Measurements from ENCODE around the gene TMC4.

Gene TMC4

DNA sequence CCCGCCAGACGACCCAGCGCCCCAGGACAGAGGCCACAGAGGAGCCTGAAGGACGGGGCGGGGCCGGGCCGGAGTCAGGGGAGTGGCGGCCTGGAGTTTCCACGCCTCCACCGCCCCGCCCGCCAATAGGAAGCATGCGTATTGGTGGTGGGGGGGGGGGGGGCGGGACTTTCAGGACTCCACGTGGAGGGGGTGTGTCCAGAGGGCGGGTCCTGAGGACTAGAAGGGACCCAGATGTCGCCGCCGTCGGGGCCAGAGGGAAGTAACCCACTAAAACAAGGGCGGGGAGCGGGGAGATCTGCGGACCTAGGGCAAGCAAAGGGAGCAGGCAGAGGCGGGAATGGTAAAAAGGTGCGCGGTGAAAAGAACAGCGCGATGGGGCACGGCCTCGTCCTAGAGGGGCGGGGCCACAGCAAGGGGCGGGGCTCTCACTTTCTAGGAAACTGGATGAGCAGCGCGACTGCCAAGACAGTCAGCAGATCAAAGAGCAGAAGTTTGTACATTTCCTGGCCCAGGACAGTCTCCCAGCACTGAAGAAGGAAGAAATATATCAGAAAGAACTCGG lies 10.6 kb downstream of the TMC4 start:
- Histone ChIP-seq H3K36me3 (ENCODE audit: control insufficient read depth, insufficient read depth, low read length) (peaks cover 5% of the 10 kb centered on the region), H3K9me3 (ENCODE audit: control insufficient read depth, insufficient read depth, low read length) (no peaks in the 10 kb centered on the region), H3K4me3 (ENCODE audit: low read depth, low read length) (peak overlapping the region; percentile 74), H3K9ac (ENCODE audit: low read depth, low read length) (no peak overlapping the region), H3K4me1 (ENCODE audit: control insufficient read depth, insufficient read depth, low read length) (peaks cover 14% of the 10 kb centered on the region; the same call in 1 of the 2 replicates), H3K27ac (ENCODE audit: low read depth, low read length) (no peak overlapping the region), H3K27me3 (ENCODE audit: control insufficient read depth, insufficient read depth, low read length) (peaks cover 6% of the 10 kb centered on the region)

DNA sequence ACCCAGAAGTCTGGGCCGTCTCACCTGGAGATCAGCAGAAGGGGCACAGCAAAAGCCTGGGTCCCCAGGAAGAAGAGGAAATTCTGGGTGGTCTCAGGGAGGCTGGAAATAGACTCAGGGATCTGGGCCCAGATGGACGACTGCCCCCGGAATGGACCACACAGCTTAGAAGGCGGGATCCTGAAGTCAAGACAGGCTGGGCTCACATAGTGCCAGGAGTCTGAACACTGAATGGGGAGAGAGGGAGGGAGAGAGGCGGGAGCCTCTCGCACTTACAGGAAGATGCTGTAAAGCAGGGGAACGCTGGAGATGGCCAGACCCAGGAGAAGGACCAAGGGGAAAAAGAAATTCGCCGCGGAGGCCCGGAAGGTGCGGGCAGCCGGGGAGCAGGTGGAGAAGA lies 12.1 kb downstream of the TMC4 start:
- Histone ChIP-seq H3K27me3 (ENCODE audit: control insufficient read depth, insufficient read depth, low read length) (peaks cover 6% of the 10 kb centered on the region), H3K36me3 (ENCODE audit: control insufficient read depth, insufficient read depth, low read length) (peaks cover 19% of the 10 kb centered on the region), H3K4me1 (ENCODE audit: control insufficient read depth, insufficient read depth, low read length) (peaks cover 14% of the 10 kb centered on the region; the same call in 1 of the 2 replicates), H3K9ac (ENCODE audit: low read depth, low read length) (peak overlapping the region; percentile 58; the same call in 1 of the 2 replicates), H3K9me3 (ENCODE audit: control insufficient read depth, insufficient read depth, low read length) (no peaks in the 10 kb centered on the region), H3K4me3 (ENCODE audit: low read depth, low read length) (peak overlapping the region; percentile 82), H3K27ac (ENCODE audit: low read depth, low read length) (no peak overlapping the region)

DNA sequence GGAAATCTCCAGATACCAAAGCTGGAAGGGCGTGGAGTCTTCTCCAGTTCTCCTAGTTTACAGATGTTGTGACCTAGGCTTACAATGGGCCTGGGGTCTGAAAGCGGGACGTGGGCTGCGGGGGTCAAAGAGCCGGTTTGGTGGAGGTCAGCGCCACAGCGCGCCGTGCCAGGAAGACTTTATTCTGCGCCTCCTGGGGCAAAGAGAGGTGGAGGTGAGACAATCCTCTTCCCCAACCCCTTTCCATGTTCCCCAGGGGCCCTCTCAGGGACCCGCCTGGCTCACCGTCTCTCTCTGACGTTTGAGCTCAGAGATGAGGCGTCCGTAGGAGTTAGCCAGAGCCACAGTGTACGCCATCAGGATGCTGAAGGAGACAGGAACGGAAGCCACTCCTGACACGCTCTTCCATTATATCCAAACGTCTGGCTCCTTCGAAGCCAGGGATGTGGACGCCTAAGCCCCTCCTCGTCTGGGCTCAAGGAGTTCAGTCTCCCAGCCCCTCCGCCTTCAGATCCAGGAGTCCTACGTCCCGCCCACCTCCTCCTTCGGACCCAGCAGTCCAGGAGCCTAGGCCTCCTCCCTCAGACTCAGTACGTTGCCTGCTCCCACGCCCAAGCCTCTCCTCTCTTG lies 12.7 kb downstream of the TMC4 start:
- Histone ChIP-seq H3K27me3 (ENCODE audit: control insufficient read depth, insufficient read depth, low read length) (peaks cover 6% of the 10 kb centered on the region), H3K9ac (ENCODE audit: low read depth, low read length) (peak overlapping the region; percentile 58), H3K27ac (ENCODE audit: low read depth, low read length) (peak overlapping the region; percentile 80), H3K9me3 (ENCODE audit: control insufficient read depth, insufficient read depth, low read length) (no peaks in the 10 kb centered on the region), H3K36me3 (ENCODE audit: control insufficient read depth, insufficient read depth, low read length) (peaks cover 24% of the 10 kb centered on the region), H3K4me1 (ENCODE audit: control insufficient read depth, insufficient read depth, low read length) (peaks cover 14% of the 10 kb centered on the region; the same call in 1 of the 2 replicates), H3K4me3 (ENCODE audit: low read depth, low read length) (peak overlapping the region; percentile 82)

DNA sequence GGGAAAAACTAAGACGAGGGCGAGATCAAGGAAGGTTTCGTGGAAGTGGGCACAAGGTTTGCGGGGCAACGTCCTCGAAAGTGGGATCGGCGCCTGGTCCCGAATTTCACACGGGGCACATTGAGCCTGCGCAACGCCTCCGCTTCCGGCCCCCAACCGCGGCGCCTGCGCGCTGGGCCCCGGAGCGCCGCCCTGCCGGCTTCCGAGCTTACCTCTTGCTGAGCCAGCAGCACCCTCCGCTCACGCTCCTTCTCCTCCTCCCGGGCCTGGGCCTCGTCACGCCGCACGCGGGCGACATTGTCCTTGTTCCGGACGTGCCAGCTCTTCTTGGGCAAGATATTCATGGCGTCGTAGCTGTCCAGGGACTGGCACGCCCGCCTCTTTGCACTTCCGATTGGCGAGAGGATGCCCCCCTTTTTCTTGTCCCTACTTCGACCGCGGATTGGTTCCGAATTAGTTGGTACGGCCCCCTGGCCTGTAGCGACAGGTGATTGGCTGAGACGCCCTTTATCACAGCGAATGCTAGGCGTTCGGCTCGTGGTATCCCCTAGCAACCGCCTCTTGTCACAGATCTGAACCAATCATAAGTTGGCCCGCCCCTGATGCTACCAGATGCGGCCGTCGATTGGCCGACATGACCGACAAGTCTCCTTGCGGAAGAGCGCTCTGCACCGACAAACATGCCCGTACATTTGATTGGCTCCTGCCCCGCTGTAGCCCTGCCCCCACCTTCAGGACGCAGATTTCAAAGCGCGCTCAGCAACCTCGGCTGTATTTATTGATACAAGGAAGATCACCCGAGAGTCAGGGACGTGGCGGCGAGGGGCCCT lies 13.4 kb downstream of the TMC4 start, which contains the start of gene LENG1:
Gene LENG1, minus strand, starts transcription at position 370 of the 830 bp plus-strand sequence. Its CDS starts 26 bp downstream, at position 344.
- Histone ChIP-seq H3K4me1 (ENCODE audit: control insufficient read depth, insufficient read depth, low read length) (peaks cover 14% of the 10 kb centered on the region; the same call in 1 of the 2 replicates), H3K9me3 (ENCODE audit: control insufficient read depth, insufficient read depth, low read length) (no peaks in the 10 kb centered on the region), H3K9ac (ENCODE audit: low read depth, low read length) (peak within 1 kb of the TSS; percentile 82), H3K27ac (ENCODE audit: low read depth, low read length) (peak within 1 kb of the TSS; percentile 93), H3K4me3 (ENCODE audit: low read depth, low read length) (peak within 1 kb of the TSS; percentile 86), H3K27me3 (ENCODE audit: control insufficient read depth, insufficient read depth, low read length) (peaks cover 6% of the 10 kb centered on the region), H3K36me3 (ENCODE audit: control insufficient read depth, insufficient read depth, low read length) (peaks cover 31% of the 10 kb centered on the region)

DNA sequence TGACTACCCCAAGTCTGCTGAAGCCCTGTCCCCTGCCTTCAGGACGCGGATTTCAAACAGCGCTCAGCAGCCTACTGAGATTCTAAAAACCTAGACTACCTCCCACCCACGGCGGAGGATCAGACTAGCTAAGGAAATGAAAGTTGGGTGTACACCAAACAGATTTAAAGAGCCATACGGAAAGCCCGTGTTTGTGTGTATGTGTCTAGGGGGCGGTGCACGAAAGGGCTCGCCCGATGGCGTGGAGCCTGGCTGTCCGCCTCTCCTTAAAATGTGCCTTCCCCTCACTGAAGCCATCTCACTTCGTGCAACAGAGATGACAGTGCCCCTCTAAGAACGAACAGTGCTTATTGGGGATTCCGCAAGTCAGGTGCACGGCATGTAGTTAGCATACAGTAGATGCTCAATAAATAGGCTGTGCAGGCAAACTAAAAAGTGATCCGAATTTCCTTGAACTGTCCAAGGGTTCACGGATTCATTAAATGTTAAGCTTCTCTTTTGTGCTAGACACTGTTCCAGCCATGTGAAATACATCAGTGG lies 14.1 kb downstream of the TMC4 start:
- H3K9ac ChIP-seq (ENCODE audit: low read depth, low read length), result peak overlapping the region; percentile 82
- H3K27me3 ChIP-seq (ENCODE audit: control insufficient read depth, insufficient read depth, low read length), result peaks cover 6% of the 10 kb centered on the region
- H3K27ac ChIP-seq (ENCODE audit: low read depth, low read length), result peak overlapping the region; percentile 93
- peaks cover 14% of the 10 kb centered on the region; the same call in 1 of the 2 replicates for H3K4me1 ChIP-seq (ENCODE audit: control insufficient read depth, insufficient read depth, low read length)
- no peaks in the 10 kb centered on the region for H3K9me3 ChIP-seq (ENCODE audit: control insufficient read depth, insufficient read depth, low read length)
- peaks cover 38% of the 10 kb centered on the region for H3K36me3 ChIP-seq (ENCODE audit: control insufficient read depth, insufficient read depth, low read length)
- peak overlapping the region; percentile 86 for H3K4me3 ChIP-seq (ENCODE audit: low read depth, low read length)

DNA sequence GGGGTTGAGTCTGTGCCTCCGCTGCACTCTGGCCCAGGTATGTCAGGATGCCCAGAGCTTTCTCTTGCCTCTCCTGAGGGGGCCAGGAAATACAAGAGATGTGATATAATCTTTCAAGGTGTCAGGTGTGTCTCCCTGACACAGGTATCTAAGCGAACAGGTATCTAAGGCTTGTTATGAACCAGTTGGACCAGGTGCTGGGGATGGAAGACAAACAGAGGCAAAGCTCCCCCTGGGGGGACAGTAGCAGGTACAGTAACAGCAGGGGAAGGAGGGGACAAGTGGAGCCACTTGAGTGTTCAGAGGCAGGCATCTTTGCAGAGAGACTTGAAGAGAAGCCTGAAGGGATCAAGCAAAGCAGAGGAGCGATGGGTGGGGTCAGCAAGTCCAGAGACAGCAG lies 16.0 kb downstream of the TMC4 start:
- peaks cover 57% of the 10 kb centered on the region for H3K36me3 ChIP-seq (ENCODE audit: control insufficient read depth, insufficient read depth, low read length)
- H3K9me3 ChIP-seq (ENCODE audit: control insufficient read depth, insufficient read depth, low read length), result no peaks in the 10 kb centered on the region
- H3K9ac ChIP-seq (ENCODE audit: low read depth, low read length), result no peak overlapping the region

DNA sequence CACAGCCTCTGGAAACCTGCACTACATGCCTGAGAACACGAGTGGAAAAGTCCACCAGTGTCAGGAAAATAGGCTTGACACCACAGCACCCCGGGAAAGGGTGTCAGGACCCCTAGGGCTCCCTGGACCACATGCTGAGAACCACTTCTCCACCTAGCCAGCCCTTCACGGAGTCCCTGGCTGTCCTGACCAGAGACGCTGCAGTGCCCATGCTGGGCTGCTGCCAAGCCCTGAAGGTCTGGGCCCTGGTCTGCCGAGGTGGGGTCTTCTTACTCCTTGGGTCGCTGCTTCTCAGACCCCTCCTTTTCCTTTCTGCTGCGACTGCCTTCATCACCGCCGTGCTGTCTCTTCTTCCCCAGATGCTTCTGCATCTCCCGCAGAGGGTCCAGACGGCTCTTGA lies 16.5 kb downstream of the TMC4 start:
- H3K4me3 ChIP-seq (ENCODE audit: low read depth, low read length), result no peak overlapping the region
- H3K36me3 ChIP-seq (ENCODE audit: control insufficient read depth, insufficient read depth, low read length), result peaks cover 61% of the 10 kb centered on the region
- H3K27me3 ChIP-seq (ENCODE audit: control insufficient read depth, insufficient read depth, low read length), result no peaks in the 10 kb centered on the region
- H3K27ac ChIP-seq (ENCODE audit: low read depth, low read length), result no peak overlapping the region
- no peaks in the 10 kb centered on the region for H3K9me3 ChIP-seq (ENCODE audit: control insufficient read depth, insufficient read depth, low read length)
- no peak overlapping the region for H3K9ac ChIP-seq (ENCODE audit: low read depth, low read length)
- 0 out of 2 replicates have a peak, but pooled peaks cover 7% of the 10 kb centered on the region for H3K4me1 ChIP-seq (ENCODE audit: control insufficient read depth, insufficient read depth, low read length)

More for the DNA sequence above, 16.0 kb downstream of the TMC4 start:
- 0 out of 2 replicates have a peak, but pooled peaks cover 9% of the 10 kb centered on the region for H3K4me1 ChIP-seq (ENCODE audit: control insufficient read depth, insufficient read depth, low read length)
- H3K4me3 ChIP-seq (ENCODE audit: low read depth, low read length), result no peak overlapping the region
- no peaks in the 10 kb centered on the region for H3K27me3 ChIP-seq (ENCODE audit: control insufficient read depth, insufficient read depth, low read length)
- H3K27ac ChIP-seq (ENCODE audit: low read depth, low read length), result no peak overlapping the region

DNA sequence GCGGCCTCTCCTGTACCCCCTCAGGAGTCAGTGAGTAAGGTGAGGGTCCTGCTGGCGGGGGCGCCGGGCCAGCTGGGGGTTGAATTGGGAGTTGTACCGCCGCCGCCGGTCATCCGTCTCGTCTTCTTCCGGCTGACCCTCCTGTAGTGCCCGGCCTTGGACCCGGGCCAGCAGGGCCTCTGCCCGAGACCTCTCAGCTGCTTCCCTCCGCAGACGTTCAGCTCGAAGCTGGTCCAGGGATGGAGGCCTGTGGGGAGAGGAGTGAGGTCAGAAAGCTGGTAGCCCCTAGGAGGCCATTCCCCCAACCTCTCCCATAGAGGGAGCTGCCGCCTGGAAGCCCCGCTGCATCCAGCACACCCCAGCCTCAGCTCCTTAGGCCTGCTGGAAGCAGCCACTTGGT lies 17.3 kb downstream of the TMC4 start:
- no peaks in the 10 kb centered on the region for H3K9me3 ChIP-seq (ENCODE audit: control insufficient read depth, insufficient read depth, low read length)
- 0 out of 2 replicates have a peak, but pooled peaks cover 4% of the 10 kb centered on the region for H3K4me1 ChIP-seq (ENCODE audit: control insufficient read depth, insufficient read depth, low read length)
- H3K36me3 ChIP-seq (ENCODE audit: control insufficient read depth, insufficient read depth, low read length), result peaks cover 67% of the 10 kb centered on the region
- H3K27me3 ChIP-seq (ENCODE audit: control insufficient read depth, insufficient read depth, low read length), result no peaks in the 10 kb centered on the region
- no peak overlapping the region for H3K4me3 ChIP-seq (ENCODE audit: low read depth, low read length)
- H3K9ac ChIP-seq (ENCODE audit: low read depth, low read length), result no peak overlapping the region
- no peak overlapping the region for H3K27ac ChIP-seq (ENCODE audit: low read depth, low read length)

DNA sequence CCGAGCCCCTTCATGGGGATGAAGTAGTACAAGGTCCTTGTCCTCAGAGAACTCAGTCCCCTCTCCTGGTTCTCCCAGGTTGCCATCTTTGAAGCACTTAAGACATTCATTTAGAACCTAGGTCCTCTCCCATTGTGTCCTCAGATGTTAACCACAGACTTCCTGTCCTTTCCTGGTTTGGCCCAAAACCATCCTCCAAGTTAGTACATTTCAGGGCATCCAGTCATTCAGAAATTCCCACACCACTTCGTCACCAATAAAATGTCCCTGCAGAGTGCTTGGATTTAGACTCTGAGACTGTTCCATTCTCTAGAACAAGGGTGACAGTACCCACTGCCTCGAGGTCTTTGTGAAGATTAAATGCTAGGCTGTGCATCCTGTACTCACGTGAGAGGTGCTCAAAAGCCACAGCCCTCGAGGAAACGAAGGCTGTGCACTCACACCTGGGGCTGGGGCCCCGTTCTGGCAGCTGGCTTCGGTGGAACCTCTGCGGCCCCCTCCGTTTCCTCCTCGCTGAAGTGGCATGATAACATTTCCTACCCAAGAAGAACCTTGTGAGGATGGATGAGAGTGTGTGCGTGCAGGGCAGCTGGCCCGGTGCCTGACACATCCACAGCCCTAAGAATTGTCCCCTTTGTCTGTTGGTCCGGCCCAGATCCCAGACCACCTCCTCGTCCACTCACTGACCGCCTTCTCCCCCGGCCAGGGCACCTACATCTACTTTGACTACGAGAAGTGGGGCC lies 18.2 kb downstream of the TMC4 start:
- Histone ChIP-seq H3K4me1 (ENCODE audit: control insufficient read depth, insufficient read depth, low read length) (no peaks in the 10 kb centered on the region), H3K9ac (ENCODE audit: low read depth, low read length) (no peak overlapping the region), H3K27me3 (ENCODE audit: control insufficient read depth, insufficient read depth, low read length) (no peaks in the 10 kb centered on the region), H3K9me3 (ENCODE audit: control insufficient read depth, insufficient read depth, low read length) (no peaks in the 10 kb centered on the region), H3K27ac (ENCODE audit: low read depth, low read length) (no peak overlapping the region), H3K36me3 (ENCODE audit: control insufficient read depth, insufficient read depth, low read length) (peaks cover 76% of the 10 kb centered on the region), H3K4me3 (ENCODE audit: low read depth, low read length) (no peak overlapping the region)

DNA sequence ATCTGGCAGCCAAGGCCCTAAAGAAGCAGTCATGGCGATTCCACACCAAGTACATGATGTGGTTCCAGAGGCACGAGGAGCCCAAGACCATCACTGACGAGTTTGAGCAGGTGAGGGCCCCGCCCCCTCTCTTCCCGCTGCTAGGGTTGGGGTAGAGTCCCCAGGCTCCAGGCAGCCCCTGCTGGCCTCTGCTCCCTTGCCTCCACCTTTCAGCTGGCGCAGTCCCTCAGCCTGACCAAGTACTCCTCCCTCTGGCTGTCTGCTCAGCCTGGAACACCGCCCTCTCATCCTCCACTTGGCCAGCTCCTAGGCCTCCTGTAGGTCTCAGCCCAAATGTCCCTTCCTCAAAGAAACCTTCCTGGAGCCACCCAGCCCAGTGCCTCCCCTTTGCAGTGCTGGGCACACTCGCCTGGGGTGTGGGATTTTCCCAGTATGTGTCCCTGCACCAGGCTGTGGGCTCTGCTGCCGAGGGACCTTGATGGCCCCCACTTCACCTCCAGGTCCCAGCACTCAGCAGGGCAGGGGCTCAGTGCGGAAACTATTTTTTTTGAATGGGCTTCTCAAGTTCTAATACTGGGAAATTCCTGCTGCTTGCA lies 19.1 kb downstream of the TMC4 start:
- Histone ChIP-seq H3K9ac (ENCODE audit: low read depth, low read length) (no peak overlapping the region), H3K27ac (ENCODE audit: low read depth, low read length) (no peak overlapping the region), H3K36me3 (ENCODE audit: control insufficient read depth, insufficient read depth, low read length) (peaks cover 86% of the 10 kb centered on the region), H3K9me3 (ENCODE audit: control insufficient read depth, insufficient read depth, low read length) (no peaks in the 10 kb centered on the region), H3K27me3 (ENCODE audit: control insufficient read depth, insufficient read depth, low read length) (no peaks in the 10 kb centered on the region), H3K4me1 (ENCODE audit: control insufficient read depth, insufficient read depth, low read length) (no peaks in the 10 kb centered on the region), H3K4me3 (ENCODE audit: low read depth, low read length) (no peak overlapping the region)
